Activated naive CD8-positive, alpha-beta T cell treated with anti-CD3 and anti-CD28 coated beads, Interleukin-2, amount 50 U/mL, for 24 hours (primary cell): Measurements from ENCODE around the gene JAK1.
"Not testable (repeated sequence)": the region's sequence is repeated elsewhere in the genome, so short reads cannot be mapped to it uniquely, and the experiment has no call there.

ENCODE experiments used
- ATAC-seq: fragments of 150-1000 bp; cut with Tn5 transposase; one replicate; pipeline ENCODE4 v1.10.0; 2021
- DNase-seq: peaks from one replicate; pipeline ENCODE4 v3.0.0; 2021
- H3K27ac Mint-ChIP-seq: one replicate; pipeline ENCODE4 v1.8.0; 2021; ENCODE audit warnings: mild to moderate bottlenecking, mixed read lengths
- H3K27me3 Mint-ChIP-seq: one replicate; pipeline ENCODE4 v1.8.0; 2021; ENCODE audit warnings: mixed read lengths
- H3K36me3 Mint-ChIP-seq: one replicate; pipeline ENCODE4 v1.8.0; 2021; ENCODE audit warnings: low read depth, mixed read lengths
- H3K4me1 Mint-ChIP-seq: one replicate; pipeline ENCODE4 v1.8.0; 2021; ENCODE audit warnings: mixed read lengths
- H3K4me3 Mint-ChIP-seq: one replicate; pipeline ENCODE4 v1.8.0; 2021; ENCODE audit warnings: mild to moderate bottlenecking, moderate library complexity, mixed read lengths
- H3K9me3 Mint-ChIP-seq: one replicate; pipeline ENCODE4 v1.8.0; 2021; ENCODE audit warnings: mixed read lengths

Gene JAK1

GRCh38 chr1:64836802-64837201 is 129.5 kb downstream of the JAK1 start:
- no peaks in the 10 kb centered on the region for H3K9me3 Mint-ChIP-seq

GRCh38 chr1:64834734-64835133 is 131.6 kb downstream of the JAK1 start:
- DNase-seq = no peak
- Mint-ChIP-seq H3K27ac (no peak overlapping the region), H3K9me3 (no peaks in the 10 kb centered on the region), H3K36me3 (peaks cover 43% of the 10 kb centered on the region), H3K27me3 (no peaks in the 10 kb centered on the region), H3K4me1 (peaks cover 2% of the 10 kb centered on the region), H3K4me3 (no peak overlapping the region)
- ATAC-seq = peak; percentile 60

More at GRCh38 chr1:64836802-64837201, 129.5 kb downstream of the JAK1 start:
- no peak for ATAC-seq
- no peaks in the 10 kb centered on the region for H3K4me1 Mint-ChIP-seq
- no peak overlapping the region for H3K4me3 Mint-ChIP-seq
- H3K36me3 Mint-ChIP-seq = peaks cover 48% of the 10 kb centered on the region
- H3K27me3 Mint-ChIP-seq = no peaks in the 10 kb centered on the region
- peak overlapping the region; percentile 32 for H3K27ac Mint-ChIP-seq
- no peak for DNase-seq

GRCh38 chr1:64830030-64830651 is 136.2 kb downstream of the JAK1 start:
- H3K36me3 Mint-ChIP-seq = peaks cover 19% of the 10 kb centered on the region
- H3K4me3 Mint-ChIP-seq = no peak overlapping the region
- DNase-seq = no peak
- H3K27ac Mint-ChIP-seq = no peak overlapping the region
- H3K27me3 Mint-ChIP-seq = no peaks in the 10 kb centered on the region
- peaks cover 35% of the 10 kb centered on the region for H3K4me1 Mint-ChIP-seq
- no peaks in the 10 kb centered on the region for H3K9me3 Mint-ChIP-seq
- no peak for ATAC-seq

GRCh38 chr1:64829411-64830029 is 136.8 kb downstream of the JAK1 start:
- no peak for ATAC-seq
- H3K27ac Mint-ChIP-seq = peak overlapping the region; percentile 38

GRCh38 chr1:64828829-64829228 is 137.5 kb downstream of the JAK1 start:
- Mint-ChIP-seq H3K36me3 (peaks cover 11% of the 10 kb centered on the region), H3K27ac (peak overlapping the region; percentile 38), H3K4me1 (peaks cover 38% of the 10 kb centered on the region), H3K9me3 (no peaks in the 10 kb centered on the region), H3K4me3 (no peak overlapping the region), H3K27me3 (no peaks in the 10 kb centered on the region)
- DNase-seq (no peak), ATAC-seq (peak; percentile 67)

More at GRCh38 chr1:64829411-64830029, 136.8 kb downstream of the JAK1 start:
- H3K27me3 Mint-ChIP-seq = no peaks in the 10 kb centered on the region
- H3K9me3 Mint-ChIP-seq = no peaks in the 10 kb centered on the region
- DNase-seq = no peak
- peaks cover 17% of the 10 kb centered on the region for H3K36me3 Mint-ChIP-seq
- peaks cover 35% of the 10 kb centered on the region for H3K4me1 Mint-ChIP-seq
- H3K4me3 Mint-ChIP-seq = no peak overlapping the region

GRCh38 chr1:64826991-64827390 is 139.4 kb downstream of the JAK1 start:
- Mint-ChIP-seq H3K4me1 (peaks cover 38% of the 10 kb centered on the region), H3K9me3 (no peaks in the 10 kb centered on the region), H3K36me3 (peaks cover under 1% of the 10 kb centered on the region), H3K27me3 (no peaks in the 10 kb centered on the region), H3K27ac (peak overlapping the region; percentile 11), H3K4me3 (peak overlapping the region; percentile 1)
- DNase-seq = no peak
- peak; percentile 62 for ATAC-seq

- DNase-seq (peak; percentile 57), ATAC-seq (no peak)
- H3K27me3 Mint-ChIP-seq = no peaks in the 10 kb centered on the region
- H3K4me3 Mint-ChIP-seq = no peak overlapping the region
- peaks cover 27% of the 10 kb centered on the region for H3K4me1 Mint-ChIP-seq
- H3K9me3 Mint-ChIP-seq = no peaks in the 10 kb centered on the region
- no peak overlapping the region for H3K27ac Mint-ChIP-seq
- H3K36me3 Mint-ChIP-seq = no peaks in the 10 kb centered on the region
Measured at GRCh38 chr1:64823691-64824476, 142.5 kb downstream of the JAK1 start.

- H3K4me1 Mint-ChIP-seq = peaks cover 17% of the 10 kb centered on the region
- no peak overlapping the region for H3K27ac Mint-ChIP-seq
- ATAC-seq (no peak), DNase-seq (no peak)
- no peaks in the 10 kb centered on the region for H3K36me3 Mint-ChIP-seq
- no peaks in the 10 kb centered on the region for H3K9me3 Mint-ChIP-seq
- no peaks in the 10 kb centered on the region for H3K27me3 Mint-ChIP-seq
- no peak overlapping the region for H3K4me3 Mint-ChIP-seq
Measured at GRCh38 chr1:64822621-64823020, 143.7 kb downstream of the JAK1 start.

- not testable (repeated sequence) for DNase-seq, H3K9me3 Mint-ChIP-seq, H3K4me3 Mint-ChIP-seq, H3K27me3 Mint-ChIP-seq, H3K4me1 Mint-ChIP-seq, H3K27ac Mint-ChIP-seq, H3K36me3 Mint-ChIP-seq, ATAC-seq
Measured at GRCh38 chr1:64820572-64820971, 145.8 kb downstream of the JAK1 start.

- H3K4me1 Mint-ChIP-seq, H3K27me3 Mint-ChIP-seq, H3K36me3 Mint-ChIP-seq, H3K27ac Mint-ChIP-seq, H3K9me3 Mint-ChIP-seq, DNase-seq, ATAC-seq, H3K4me3 Mint-ChIP-seq: not testable (repeated sequence)
Measured at GRCh38 chr1:64817364-64817763, 149.0 kb downstream of the JAK1 start.

- no peaks in the 10 kb centered on the region for H3K4me1 Mint-ChIP-seq
- ATAC-seq = no peak
- no peak overlapping the region for H3K4me3 Mint-ChIP-seq
- no peak overlapping the region for H3K27ac Mint-ChIP-seq
- DNase-seq = no peak
- no peaks in the 10 kb centered on the region for H3K36me3 Mint-ChIP-seq
- H3K27me3 Mint-ChIP-seq = no peaks in the 10 kb centered on the region
- H3K9me3 Mint-ChIP-seq = peaks cover 4% of the 10 kb centered on the region
Measured at GRCh38 chr1:64814427-64814826, 151.9 kb downstream of the JAK1 start.

- no peaks in the 10 kb centered on the region for H3K27me3 Mint-ChIP-seq
- H3K4me1 Mint-ChIP-seq = no peaks in the 10 kb centered on the region
Measured at GRCh38 chr1:64811131-64811530, 155.2 kb downstream of the JAK1 start.

GRCh38 chr1:64810001-64810400 is 156.3 kb downstream of the JAK1 start:
- ATAC-seq = no peak
- no peak for DNase-seq
- Mint-ChIP-seq H3K36me3 (no peaks in the 10 kb centered on the region), H3K4me1 (no peaks in the 10 kb centered on the region), H3K9me3 (no peaks in the 10 kb centered on the region), H3K27ac (no peak overlapping the region), H3K4me3 (no peak overlapping the region), H3K27me3 (no peaks in the 10 kb centered on the region)

More at GRCh38 chr1:64811131-64811530, 155.2 kb downstream of the JAK1 start:
- Mint-ChIP-seq H3K4me3 (no peak overlapping the region), H3K36me3 (no peaks in the 10 kb centered on the region), H3K27ac (no peak overlapping the region), H3K9me3 (peaks cover under 1% of the 10 kb centered on the region)
- DNase-seq = no peak
- ATAC-seq = no peak

GRCh38 chr1:64809309-64809708 is 157.0 kb downstream of the JAK1 start:
- no peaks in the 10 kb centered on the region for H3K4me1 Mint-ChIP-seq
- ATAC-seq (no peak), DNase-seq (no peak)
- no peak overlapping the region for H3K27ac Mint-ChIP-seq
- no peak overlapping the region for H3K4me3 Mint-ChIP-seq
- H3K36me3 Mint-ChIP-seq = no peaks in the 10 kb centered on the region
- H3K9me3 Mint-ChIP-seq = no peaks in the 10 kb centered on the region
- no peaks in the 10 kb centered on the region for H3K27me3 Mint-ChIP-seq
